ENCODE data around the gene PCF11. TPM values are rescaled to one million over a fixed set of nuclear protein-coding genes. Genes with fewer than 3 reads are reported as not detected.

The PCF11 gene
- total RNA-seq, 1 experiment from 2014 or later: 22.3 TPM

Other genes starting within 250 kb of the PCF11 start
- gene RAB30, start 85.2 kb upstream of the PCF11 start, total RNA-seq (2014; rRNA removed; shearing (Covaris generic)): 2.2 and 3.7 TPM in 2 replicates
- gene ANKRD42, start 36.6 kb downstream of the PCF11 start, total RNA-seq (2014; rRNA removed; shearing (Covaris generic)): 5.1 and 15.1 TPM in 2 replicates
- gene CCDC90B, start 129.2 kb downstream of the PCF11 start, total RNA-seq (2014; rRNA removed; shearing (Covaris generic)): 35.1 and 54.9 TPM in 2 replicates